Testis (tissue), 2 donors: ENCODE data around the gene EFCAB13.

ENCODE experiments used
- CTCF ChIP-seq, 3 experiments: fragments of 450-650 bp in 2 of 3; fragments of 200-600 bp in 1 of 3; sonication (generic) in 1 of 3; IDR thresholded peaks; one replicate each; pipeline ENCODE4 v1.5.1; 2016 to 2019; ENCODE audit warnings: antibody characterized with exemption in 3 of 3, mild to moderate bottlenecking in 2 of 3, moderate library complexity in 1 of 3
- POLR2A ChIP-seq: fragments of 450-650 bp; IDR thresholded peaks from one replicate; pipeline ENCODE4 v1.6.1; 2017; ENCODE audit warnings: antibody characterized with exemption, mild to moderate bottlenecking, moderate library complexity

GRCh38 chr17:47317119-47317518 lies 6.6 kb upstream of the EFCAB13 start:
- TF ChIP-seq CTCF (IDR thresholded peaks at IDR 0.05) (no peak), POLR2A (no peak)
